Common myeloid progenitor, CD34-positive (primary cell): Measurements from ENCODE around the gene ZNF622.

Experiments
- CTCF ChIA-PET: fragments of 350-600 bp; sonication (Branson Sonifier 250); formaldehyde crosslinking; loops from one replicate; lab custom pipeline; 2021; ENCODE audit warnings: antibody characterized with exemption; lab: Charles Lee
- POLR2A ChIA-PET: fragments of 350-600 bp; sonication (Branson Sonifier 250); formaldehyde crosslinking; loops from one replicate; lab custom pipeline; 2021; ENCODE audit warnings: antibody characterized with exemption; lab: Charles Lee
- DNase-seq, 3 donors: peaks; one replicate each; pipeline versions ENCODE4 v3.0.0 to v3.0.0-alpha.2; 2013
- H3K27ac ChIP-seq, 2 experiments: 1 replicate in 1 of 2; 2 replicates in 1 of 2; pipeline ENCODE4 v1.7.0; 2013; ENCODE audit warnings: inconsistent platforms in 2 of 2, low read length in 2 of 2, mild to moderate bottlenecking in 2 of 2, low read depth in 1 of 2, moderate library complexity in 1 of 2; ENCODE audit not compliant: severe bottlenecking in 2 of 2, insufficient read depth in 1 of 2, poor library complexity in 1 of 2
- H3K27me3 ChIP-seq, 5 experiments: replicated peaks in 2 of 5; 1 replicate in 3 of 5; 2 replicates in 2 of 5; pipeline versions ENCODE4 v1.6.1 to v1.7.0; 2013; ENCODE audit warnings: low read length in 4 of 5, mild to moderate bottlenecking in 2 of 5, moderate library complexity in 2 of 5, inconsistent platforms in 1 of 5; ENCODE audit not compliant: insufficient read depth in 5 of 5, control insufficient read depth in 4 of 5
- H3K36me3 ChIP-seq, 4 experiments: 1 replicate in 2 of 4; 2 replicates in 2 of 4; pipeline versions ENCODE4 v1.6.1 to v1.7.0; 2013; ENCODE audit warnings: low read length in 3 of 4, control low read depth in 1 of 4, mild to moderate bottlenecking in 1 of 4; ENCODE audit not compliant: control insufficient read depth in 4 of 4, insufficient read depth in 4 of 4
- H3K4me1 ChIP-seq, 4 experiments: 1 replicate in 3 of 4; 2 replicates in 1 of 4; pipeline versions ENCODE4 v1.6.1 to v1.7.1; 2013; ENCODE audit warnings: low read length in 3 of 4, mild to moderate bottlenecking in 3 of 4, control low read depth in 1 of 4, inconsistent platforms in 1 of 4, moderate library complexity in 1 of 4; ENCODE audit not compliant: control insufficient read depth in 4 of 4, insufficient read depth in 4 of 4; ENCODE audit errors: control extremely low read depth in 1 of 4
- H3K4me3 ChIP-seq, 7 experiments: 1 replicate in 4 of 7; 2 replicates in 3 of 7; pipeline versions ENCODE4 v1.5.1 to v1.7.0; 2013; ENCODE audit warnings: mild to moderate bottlenecking in 7 of 7, low read length in 6 of 7, moderate library complexity in 6 of 7, inconsistent platforms in 2 of 7, low read depth in 2 of 7, control low read depth in 1 of 7; ENCODE audit not compliant: insufficient read depth in 4 of 7, control insufficient read depth in 1 of 7; ENCODE audit errors: extremely low read depth in 1 of 7
- H3K9me3 ChIP-seq, 5 experiments: 1 replicate in 4 of 5; 2 replicates in 1 of 5; pipeline versions ENCODE4 v1.6.1 to v1.7.1; 2013; ENCODE audit warnings: low read length in 4 of 5, mild to moderate bottlenecking in 2 of 5, inconsistent platforms in 1 of 5, low read depth in 1 of 5, moderate library complexity in 1 of 5; ENCODE audit not compliant: control insufficient read depth in 4 of 5, insufficient read depth in 2 of 5; ENCODE audit errors: control extremely low read depth in 1 of 5
- WGBS: methylation state at CpG from one replicate; pipeline ENCODE4 v1.1.5; 2013; ENCODE audit not compliant: insufficient coverage; 5-methylcytosine and 5-hydroxymethylcytosine counted together

Gene ZNF622

GRCh38 chr5:16464664-16465543 lies 696 bp downstream of the ZNF622 start:
- Histone ChIP-seq H3K36me3 (peaks cover 11 to 42% (median 22%) of the 10 kb centered on the region in 4 experiments), H3K27ac (peak overlapping the region in 1 of 2 experiments; percentile 78), H3K27me3 (no peaks in the 10 kb centered on the region), H3K4me1 (peaks cover 9 to 20% (median 17%) of the 10 kb centered on the region in 4 experiments), H3K4me3 (peak overlapping the region; percentile 67 to 95 (median 92)), H3K9me3 (no peaks in the 10 kb centered on the region)
- ChIA-PET CTCF (interaction anchor here (1.0 kb wide), 1 partner anchor 9 kb away, joined by 3 read pairs; no protein-coding TSS in a partner anchor), POLR2A (no interaction called here)
- 6% methylated on average over 37 of the region's 40 CpGs for WGBS
- peak in 2 of 3 donors; percentile 56 to 72 for DNase-seq

DNA sequence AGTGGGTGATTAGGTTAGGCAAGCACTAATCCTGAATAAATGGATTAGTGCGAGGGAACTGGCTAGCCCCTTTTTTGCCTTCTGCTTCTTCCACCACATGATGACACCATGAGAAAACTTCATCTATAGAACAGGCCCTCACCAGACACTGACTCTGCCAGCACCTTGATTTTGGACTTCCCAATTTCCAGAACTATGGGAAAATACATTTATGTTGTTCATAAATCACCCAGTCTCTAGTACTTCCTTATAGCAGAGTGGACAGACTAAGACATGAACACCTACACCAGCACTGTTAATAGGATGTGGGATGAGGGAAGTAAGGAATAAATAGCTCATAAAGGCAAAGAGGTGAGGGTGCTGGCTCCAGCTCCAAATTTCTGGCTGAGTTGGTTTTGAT lies 1.4 kb downstream of the ZNF622 start:
- WGBS: 100% methylated on average over 1 of the region's 1 CpG
- Histone ChIP-seq H3K4me1 (peaks cover 9 to 20% (median 17%) of the 10 kb centered on the region in 4 experiments), H3K36me3 (peaks cover 13 to 43% (median 25%) of the 10 kb centered on the region in 4 experiments), H3K4me3 (peak overlapping the region in 6 of 7 experiments; percentile 79 to 95 (median 92)), H3K27ac (peak overlapping the region in 1 of 2 experiments; percentile 19), H3K27me3 (no peaks in the 10 kb centered on the region), H3K9me3 (no peaks in the 10 kb centered on the region)
- ChIA-PET POLR2A (no interaction called here), CTCF (interaction anchor here (1.0 kb wide), 1 partner anchor 8 kb away, joined by 3 read pairs; no protein-coding TSS in a partner anchor)
- DNase-seq: no peak

GRCh38 chr5:16461782-16462181 lies 3.8 kb downstream of the ZNF622 start:
- H3K9me3 ChIP-seq: no peaks in the 10 kb centered on the region
- no peak overlapping the region for H3K27ac ChIP-seq
- H3K4me1 ChIP-seq: peaks cover 9 to 19% (median 13%) of the 10 kb centered on the region in 4 experiments
- no peak overlapping the region for H3K4me3 ChIP-seq
- POLR2A ChIA-PET: no interaction called here
- 100% methylated on average over 1 of the region's 1 CpG for WGBS
- DNase-seq: no peak
- CTCF ChIA-PET: interaction anchor here (2.2 kb wide), 1 partner anchor 10 kb away, joined by 5 read pairs; no protein-coding TSS in a partner anchor
- no peaks in the 10 kb centered on the region for H3K27me3 ChIP-seq
- H3K36me3 ChIP-seq: peaks cover 22 to 63% (median 41%) of the 10 kb centered on the region in 4 experiments

DNA sequence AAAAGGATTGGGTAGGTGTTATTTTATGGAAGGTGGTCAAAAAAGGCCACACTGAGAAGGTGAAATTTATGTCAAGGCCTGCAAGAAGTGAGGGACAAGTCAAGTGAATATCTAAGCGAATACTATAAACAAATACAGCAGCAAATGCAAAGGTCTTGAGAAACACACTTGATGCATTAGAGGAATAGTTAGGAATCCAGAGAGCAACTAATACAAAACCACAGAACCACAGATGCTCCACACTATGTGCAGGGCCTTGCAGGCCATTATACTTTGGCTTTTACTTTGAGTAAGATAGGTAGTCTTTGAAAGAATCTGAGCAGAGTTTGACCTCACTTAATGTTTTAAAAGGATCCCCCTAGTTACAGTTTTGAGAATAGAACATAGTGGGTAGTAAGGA lies 4.6 kb downstream of the ZNF622 start:
- Histone ChIP-seq H3K4me1 (peaks cover 9 to 18% (median 13%) of the 10 kb centered on the region in 4 experiments), H3K9me3 (no peaks in the 10 kb centered on the region), H3K36me3 (peaks cover 22 to 65% (median 44%) of the 10 kb centered on the region in 4 experiments), H3K27ac (no peak overlapping the region), H3K4me3 (no peak overlapping the region), H3K27me3 (no peaks in the 10 kb centered on the region)
- ChIA-PET CTCF (interaction anchor here (2.2 kb wide), 1 partner anchor 9 kb away, joined by 5 read pairs; no protein-coding TSS in a partner anchor), POLR2A (no interaction called here)
- no CpG with 5 or more reads among the region's 1 CpG for WGBS
- no peak for DNase-seq

DNA sequence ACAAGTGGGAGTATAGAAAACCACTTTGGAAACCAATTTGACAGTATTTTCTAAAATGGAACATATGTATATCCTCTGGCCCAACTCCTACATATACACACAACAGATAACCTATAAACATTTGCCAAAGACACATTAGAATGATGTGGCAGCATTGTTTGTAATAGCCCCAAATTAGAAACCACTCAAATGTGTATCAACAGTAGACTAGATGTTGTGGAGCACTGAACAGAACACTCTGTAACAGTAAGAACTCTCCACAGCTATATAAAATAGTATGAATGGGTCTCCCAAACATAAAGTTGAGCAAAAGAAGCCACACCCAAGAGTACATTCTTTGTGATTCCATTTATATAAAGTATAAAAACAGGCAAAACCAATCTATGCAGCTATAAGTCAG lies 6.1 kb downstream of the ZNF622 start:
- Histone ChIP-seq H3K36me3 (peaks cover 32 to 80% (median 57%) of the 10 kb centered on the region in 4 experiments), H3K27me3 (no peaks in the 10 kb centered on the region), H3K9me3 (no peaks in the 10 kb centered on the region), H3K4me1 (peaks cover 6 to 16% (median 10%) of the 10 kb centered on the region in 4 experiments), H3K27ac (no peak overlapping the region), H3K4me3 (no peak overlapping the region)
- ChIA-PET POLR2A (no interaction called here), CTCF (interaction anchor here (0.9 to 2.0 kb wide), 4 partner anchors 12 to 299 kb away, joined by 3 to 4 read pairs (median 4); no protein-coding TSS in a partner anchor)
- DNase-seq: no peak

DNA sequence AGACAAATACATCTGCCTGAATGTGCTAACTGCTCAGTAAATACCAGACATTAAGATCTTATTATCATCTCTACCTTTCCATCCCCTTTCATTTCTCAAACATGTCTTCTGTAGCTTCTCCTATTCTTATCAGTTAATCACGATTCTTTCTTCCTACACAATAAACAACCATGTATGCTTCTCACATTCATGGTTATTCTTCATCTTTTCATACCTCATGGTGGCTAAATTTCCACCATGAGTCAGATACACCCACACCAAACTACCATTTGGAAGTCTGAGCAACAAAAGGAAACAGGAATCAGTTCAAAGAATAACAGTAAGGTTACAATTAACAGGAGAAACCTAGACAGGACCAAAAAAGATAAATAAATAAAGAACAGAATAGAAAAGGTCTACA lies 7.7 kb downstream of the ZNF622 start:
- Histone ChIP-seq H3K36me3 (peaks cover 32 to 87% (median 59%) of the 10 kb centered on the region in 4 experiments), H3K9me3 (no peaks in the 10 kb centered on the region), H3K4me3 (no peak overlapping the region), H3K4me1 (peaks cover 0 to 6% (median 1%) of the 10 kb centered on the region in 4 experiments), H3K27ac (no peak overlapping the region), H3K27me3 (no peaks in the 10 kb centered on the region)
- no peak for DNase-seq
- WGBS: 89% methylated on average over 1 of the region's 1 CpG
- CTCF ChIA-PET: interaction anchor here (0.7 to 3.7 kb wide), 8 partner anchors 10 to 758 kb away, joined by 3 to 24 read pairs (median 4); no protein-coding TSS in a partner anchor
- POLR2A ChIA-PET: no interaction called here
